Fibroblast of lung (primary cell): ENCODE data around the gene GTF2A1L.

Experiments
- CTCF ChIP-seq, 2 donors: IDR thresholded peaks in 1 of 2; conservative IDR thresholded peaks in 1 of 2; 1 replicate in 1 of 2; 2 replicates in 1 of 2; pipeline ENCODE4 v1.5.1; 2011 to 2012; ENCODE audit warnings: low read length in 2 of 2, control low read depth in 1 of 2, inconsistent platforms in 1 of 2, low read depth in 1 of 2, mild to moderate bottlenecking in 1 of 2
- EZH2 ChIP-seq: IDR thresholded peaks from 2 replicates; pipeline ENCODE4 v1.5.1; 2012; ENCODE audit warnings: low read length, control low read depth, mild to moderate bottlenecking; ENCODE audit errors: missing control alignments

DNA sequence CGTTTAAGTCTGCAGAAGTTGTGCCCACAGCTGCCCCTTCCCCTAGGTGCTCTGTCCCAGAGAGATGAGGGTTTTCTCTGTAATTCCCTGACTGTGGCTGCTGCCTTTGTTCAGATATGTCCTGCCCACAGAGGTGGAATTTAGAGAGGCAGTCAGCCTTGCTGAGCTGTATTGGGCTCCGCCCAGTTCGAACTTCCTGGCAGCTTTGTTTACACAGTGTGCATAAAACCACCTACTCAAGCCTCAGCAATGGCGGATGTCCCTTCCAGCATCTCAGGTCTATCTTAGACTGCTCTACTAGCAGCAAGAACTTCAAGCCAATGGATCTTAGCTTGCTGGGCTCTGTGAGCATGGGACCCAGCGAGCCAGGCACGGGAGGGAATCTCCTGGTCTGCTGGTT is 89.8 kb downstream of the GTF2A1L start:
- TF ChIP-seq CTCF (conservative IDR thresholded peaks at IDR 0.05 in 1 of 2, IDR thresholded peaks at IDR 0.05 in 1 of 2; ENCODE audit: low read depth in 1 of 2, low read length in 2 of 2) = no peak
- TF ChIP-seq EZH2 = no peak
